K562 (cell line): ENCODE measurements around the gene DBT. TPM values are rescaled to one million over a fixed set of nuclear protein-coding genes. Genes with fewer than 3 reads are reported as not detected.

Experiments used
- ADNP ChIP-seq: fragments of 200-800 bp; sonication (Bioruptor generic); IDR thresholded peaks from 2 replicates; pipeline ENCODE4 v1.6.1; 2016; ENCODE audit warnings: missing genetic modification characterization, missing compliant biosample characterization
- GATAD2B ChIP-seq: fragments of 450-650 bp; IDR thresholded peaks from 2 replicates; pipeline ENCODE4 v1.6.1; 2017; ENCODE audit warnings: mild to moderate bottlenecking, borderline replicate concordance
- LEF1 ChIP-seq: fragments of 450-650 bp; IDR thresholded peaks from 2 replicates; pipeline ENCODE4 v1.6.1; 2016; ENCODE audit warnings: mild to moderate bottlenecking
- PHB ChIP-seq: fragments of 250-450 bp; sonication (Bioruptor Pico); IDR thresholded peaks from 2 replicates; pipeline ENCODE4 v1.5.0; 2021
- ZEB2 ChIP-seq: fragments of 450-650 bp; IDR thresholded peaks from 2 replicates; pipeline ENCODE4 v1.6.1; 2016
- polyA plus RNA-seq, 8 experiments: library from polyadenylated mRNA; depleted of rRNA in 4 of 8; stranded (reverse) in 5 of 8; unstranded in 3 of 8; fragments of >200 nt; fragmentation: Nextera tagmentation in 2 of 8; fragmentation: Illumina TruSeq in 1 of 8; extraction: Ambion mirVana in 2 of 8; extraction: Trizol in 1 of 8; gene quantifications; 2 replicates each; pipeline versions ENCODE4 v1.2.1 to v1.2.3, GENCODE V29; 2011 to 2014; ENCODE audit warnings: inconsistent platforms in 1 of 8, missing spikeins in 1 of 8
- total RNA-seq, 7 experiments: library from RNA; depleted of rRNA in 6 of 7; stranded (reverse); fragments of >200 nt in 6 of 7; fragmentation: Illumina TruSeq in 2 of 7; extraction: Trizol in 2 of 7; gene quantifications; 2 replicates each; pipeline versions ENCODE4 v1.2.1 to v1.2.3, GENCODE V29; 2011 to 2021; ENCODE audit warnings: low replicate concordance in 1 of 7
- TF ChIP-seq, protein P1 (sequence below): fragments of 450-650 bp; IDR thresholded peaks from 2 replicates; pipeline ENCODE4 v1.6.1; 2016; ENCODE audit warnings: mild to moderate bottlenecking, moderate library complexity
- TF ChIP-seq, protein P2 (sequence below): sonication (generic); IDR thresholded peaks from 2 replicates; pipeline ENCODE4 v1.6.1; 2016

DBT gene
- total and polyA plus RNA-seq, 9 of the 15 experiments (the other 6 are each of a cell fraction or from before 2014, with no cell fraction given) = 2.7 to 13.5 (median 7.3) TPM

DNA sequence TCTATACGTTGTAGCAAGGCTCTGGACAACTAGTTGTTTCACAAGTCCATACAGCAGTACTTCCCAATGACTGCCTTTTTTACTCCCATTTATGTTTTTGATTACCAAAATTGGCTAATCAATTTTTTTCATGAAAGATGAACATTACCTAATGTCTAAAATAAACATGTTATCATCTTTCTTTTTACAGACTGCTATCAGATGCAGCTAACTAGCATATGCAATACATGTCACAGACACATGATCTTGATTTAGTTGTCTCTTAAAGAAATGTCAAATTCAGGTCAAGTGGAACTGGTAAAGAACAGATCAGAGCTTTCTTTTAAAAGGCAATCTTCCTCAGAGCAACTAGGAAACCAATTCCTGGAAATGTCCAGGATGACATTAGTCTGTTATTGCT, 630 bp upstream of the DBT start (continued):
- TF ChIP-seq, protein P1, sequence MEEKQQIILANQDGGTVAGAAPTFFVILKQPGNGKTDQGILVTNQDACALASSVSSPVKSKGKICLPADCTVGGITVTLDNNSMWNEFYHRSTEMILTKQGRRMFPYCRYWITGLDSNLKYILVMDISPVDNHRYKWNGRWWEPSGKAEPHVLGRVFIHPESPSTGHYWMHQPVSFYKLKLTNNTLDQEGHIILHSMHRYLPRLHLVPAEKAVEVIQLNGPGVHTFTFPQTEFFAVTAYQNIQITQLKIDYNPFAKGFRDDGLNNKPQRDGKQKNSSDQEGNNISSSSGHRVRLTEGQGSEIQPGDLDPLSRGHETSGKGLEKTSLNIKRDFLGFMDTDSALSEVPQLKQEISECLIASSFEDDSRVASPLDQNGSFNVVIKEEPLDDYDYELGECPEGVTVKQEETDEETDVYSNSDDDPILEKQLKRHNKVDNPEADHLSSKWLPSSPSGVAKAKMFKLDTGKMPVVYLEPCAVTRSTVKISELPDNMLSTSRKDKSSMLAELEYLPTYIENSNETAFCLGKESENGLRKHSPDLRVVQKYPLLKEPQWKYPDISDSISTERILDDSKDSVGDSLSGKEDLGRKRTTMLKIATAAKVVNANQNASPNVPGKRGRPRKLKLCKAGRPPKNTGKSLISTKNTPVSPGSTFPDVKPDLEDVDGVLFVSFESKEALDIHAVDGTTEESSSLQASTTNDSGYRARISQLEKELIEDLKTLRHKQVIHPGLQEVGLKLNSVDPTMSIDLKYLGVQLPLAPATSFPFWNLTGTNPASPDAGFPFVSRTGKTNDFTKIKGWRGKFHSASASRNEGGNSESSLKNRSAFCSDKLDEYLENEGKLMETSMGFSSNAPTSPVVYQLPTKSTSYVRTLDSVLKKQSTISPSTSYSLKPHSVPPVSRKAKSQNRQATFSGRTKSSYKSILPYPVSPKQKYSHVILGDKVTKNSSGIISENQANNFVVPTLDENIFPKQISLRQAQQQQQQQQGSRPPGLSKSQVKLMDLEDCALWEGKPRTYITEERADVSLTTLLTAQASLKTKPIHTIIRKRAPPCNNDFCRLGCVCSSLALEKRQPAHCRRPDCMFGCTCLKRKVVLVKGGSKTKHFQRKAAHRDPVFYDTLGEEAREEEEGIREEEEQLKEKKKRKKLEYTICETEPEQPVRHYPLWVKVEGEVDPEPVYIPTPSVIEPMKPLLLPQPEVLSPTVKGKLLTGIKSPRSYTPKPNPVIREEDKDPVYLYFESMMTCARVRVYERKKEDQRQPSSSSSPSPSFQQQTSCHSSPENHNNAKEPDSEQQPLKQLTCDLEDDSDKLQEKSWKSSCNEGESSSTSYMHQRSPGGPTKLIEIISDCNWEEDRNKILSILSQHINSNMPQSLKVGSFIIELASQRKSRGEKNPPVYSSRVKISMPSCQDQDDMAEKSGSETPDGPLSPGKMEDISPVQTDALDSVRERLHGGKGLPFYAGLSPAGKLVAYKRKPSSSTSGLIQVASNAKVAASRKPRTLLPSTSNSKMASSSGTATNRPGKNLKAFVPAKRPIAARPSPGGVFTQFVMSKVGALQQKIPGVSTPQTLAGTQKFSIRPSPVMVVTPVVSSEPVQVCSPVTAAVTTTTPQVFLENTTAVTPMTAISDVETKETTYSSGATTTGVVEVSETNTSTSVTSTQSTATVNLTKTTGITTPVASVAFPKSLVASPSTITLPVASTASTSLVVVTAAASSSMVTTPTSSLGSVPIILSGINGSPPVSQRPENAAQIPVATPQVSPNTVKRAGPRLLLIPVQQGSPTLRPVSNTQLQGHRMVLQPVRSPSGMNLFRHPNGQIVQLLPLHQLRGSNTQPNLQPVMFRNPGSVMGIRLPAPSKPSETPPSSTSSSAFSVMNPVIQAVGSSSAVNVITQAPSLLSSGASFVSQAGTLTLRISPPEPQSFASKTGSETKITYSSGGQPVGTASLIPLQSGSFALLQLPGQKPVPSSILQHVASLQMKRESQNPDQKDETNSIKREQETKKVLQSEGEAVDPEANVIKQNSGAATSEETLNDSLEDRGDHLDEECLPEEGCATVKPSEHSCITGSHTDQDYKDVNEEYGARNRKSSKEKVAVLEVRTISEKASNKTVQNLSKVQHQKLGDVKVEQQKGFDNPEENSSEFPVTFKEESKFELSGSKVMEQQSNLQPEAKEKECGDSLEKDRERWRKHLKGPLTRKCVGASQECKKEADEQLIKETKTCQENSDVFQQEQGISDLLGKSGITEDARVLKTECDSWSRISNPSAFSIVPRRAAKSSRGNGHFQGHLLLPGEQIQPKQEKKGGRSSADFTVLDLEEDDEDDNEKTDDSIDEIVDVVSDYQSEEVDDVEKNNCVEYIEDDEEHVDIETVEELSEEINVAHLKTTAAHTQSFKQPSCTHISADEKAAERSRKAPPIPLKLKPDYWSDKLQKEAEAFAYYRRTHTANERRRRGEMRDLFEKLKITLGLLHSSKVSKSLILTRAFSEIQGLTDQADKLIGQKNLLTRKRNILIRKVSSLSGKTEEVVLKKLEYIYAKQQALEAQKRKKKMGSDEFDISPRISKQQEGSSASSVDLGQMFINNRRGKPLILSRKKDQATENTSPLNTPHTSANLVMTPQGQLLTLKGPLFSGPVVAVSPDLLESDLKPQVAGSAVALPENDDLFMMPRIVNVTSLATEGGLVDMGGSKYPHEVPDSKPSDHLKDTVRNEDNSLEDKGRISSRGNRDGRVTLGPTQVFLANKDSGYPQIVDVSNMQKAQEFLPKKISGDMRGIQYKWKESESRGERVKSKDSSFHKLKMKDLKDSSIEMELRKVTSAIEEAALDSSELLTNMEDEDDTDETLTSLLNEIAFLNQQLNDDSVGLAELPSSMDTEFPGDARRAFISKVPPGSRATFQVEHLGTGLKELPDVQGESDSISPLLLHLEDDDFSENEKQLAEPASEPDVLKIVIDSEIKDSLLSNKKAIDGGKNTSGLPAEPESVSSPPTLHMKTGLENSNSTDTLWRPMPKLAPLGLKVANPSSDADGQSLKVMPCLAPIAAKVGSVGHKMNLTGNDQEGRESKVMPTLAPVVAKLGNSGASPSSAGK = peak; percentile 34
- TF ChIP-seq LEF1 (0 out of 2 replicates have a peak, but pooled peaks have one; percentile 2), ZEB2 (0 out of 2 replicates have a peak, but pooled peaks have one; percentile 8), ADNP (tag) (no peak), GATAD2B (0 out of 2 replicates have a peak, but pooled peaks have one; percentile 11), PHB (CRISPR knock-in tag) (no peak)
- TF ChIP-seq, protein P2, sequence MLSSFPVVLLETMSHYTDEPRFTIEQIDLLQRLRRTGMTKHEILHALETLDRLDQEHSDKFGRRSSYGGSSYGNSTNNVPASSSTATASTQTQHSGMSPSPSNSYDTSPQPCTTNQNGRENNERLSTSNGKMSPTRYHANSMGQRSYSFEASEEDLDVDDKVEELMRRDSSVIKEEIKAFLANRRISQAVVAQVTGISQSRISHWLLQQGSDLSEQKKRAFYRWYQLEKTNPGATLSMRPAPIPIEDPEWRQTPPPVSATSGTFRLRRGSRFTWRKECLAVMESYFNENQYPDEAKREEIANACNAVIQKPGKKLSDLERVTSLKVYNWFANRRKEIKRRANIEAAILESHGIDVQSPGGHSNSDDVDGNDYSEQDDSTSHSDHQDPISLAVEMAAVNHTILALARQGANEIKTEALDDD = peak; percentile 75
- TF ChIP-seq, all 486 proteins: peak for 11
